SK-N-SH treated with all-trans-retinoic acid at 6 μM for 48 hours (cell line): ENCODE measurements around the gene R3HDM4.

Source experiments
- BACH2 ChIP-seq: fragments of 250-450 bp; sonication (Bioruptor Pico); IDR thresholded peaks from 2 replicates; pipeline ENCODE4 v1.9.0; 2021; ENCODE audit warnings: mild to moderate bottlenecking, borderline replicate concordance
- ESRRG ChIP-seq: fragments of 250-450 bp; sonication (Bioruptor Pico); IDR thresholded peaks from 2 replicates; pipeline ENCODE4 v1.6.1; 2021; ENCODE audit warnings: mild to moderate bottlenecking
- PATZ1 ChIP-seq: fragments of 250-450 bp; sonication (Bioruptor Pico); IDR thresholded peaks from 2 replicates; pipeline ENCODE4 v1.8.0; 2020; ENCODE audit warnings: mild to moderate bottlenecking, moderate library complexity, borderline replicate concordance
- POU6F1 ChIP-seq: fragments of 250-450 bp; sonication (Bioruptor Pico); IDR thresholded peaks from 2 replicates; pipeline ENCODE4 v1.8.0; 2021; ENCODE audit warnings: low read depth, mild to moderate bottlenecking, moderate library complexity, borderline replicate concordance
- RARB ChIP-seq: fragments of 250-450 bp; sonication (Bioruptor Pico); IDR thresholded peaks from 2 replicates; pipeline ENCODE4 v1.8.0; 2021; ENCODE audit warnings: mild to moderate bottlenecking, moderate library complexity
- TOX ChIP-seq: fragments of 250-450 bp; sonication (Bioruptor Pico); IDR thresholded peaks from 2 replicates; pipeline ENCODE4 v1.8.0; 2021; ENCODE audit warnings: mild to moderate bottlenecking, moderate library complexity, borderline replicate concordance
- ZFP3 ChIP-seq: fragments of 250-450 bp; sonication (Bioruptor Pico); IDR thresholded peaks from 2 replicates; pipeline ENCODE4 v1.5.0; 2020; ENCODE audit warnings: mild to moderate bottlenecking, moderate library complexity
- ZNF565 ChIP-seq: fragments of 450-650 bp; formaldehyde crosslinking; conservative IDR thresholded peaks from 2 replicates; pipeline ENCODE4 v1.5.0; 2020; ENCODE audit warnings: low read depth, mild to moderate bottlenecking, moderate library complexity

DNA sequence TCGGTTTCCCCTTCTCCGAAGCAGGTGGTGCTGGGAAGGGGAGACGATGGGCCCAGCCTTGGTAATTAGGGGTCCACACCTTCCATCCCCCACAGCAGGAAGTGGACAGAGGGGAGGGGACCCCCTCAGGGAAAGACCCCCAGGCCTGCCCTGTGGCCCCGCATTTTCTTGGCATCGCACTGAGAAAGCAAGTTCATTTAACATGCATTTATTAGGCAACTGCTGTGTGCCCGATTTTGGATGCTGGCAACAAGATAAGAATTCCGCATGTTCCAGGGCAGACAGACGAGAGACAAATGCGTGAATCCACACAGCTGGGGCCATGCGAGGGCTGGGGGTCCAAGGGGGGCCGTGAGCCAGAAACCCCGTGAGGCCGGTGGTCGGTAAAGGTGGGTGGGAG lies 41.3 kb upstream of the R3HDM4 start:
- TF ChIP-seq ZNF565 (CRISPR knock-in tag) (no peak), TOX (CRISPR knock-in tag) (no peak), PATZ1 (no peak), BACH2 (CRISPR knock-in tag) (no peak), POU6F1 (CRISPR knock-in tag) (no peak), ZFP3 (CRISPR knock-in tag) (no peak), ESRRG (CRISPR knock-in tag) (no peak), RARB (no peak)
